Measurements from ENCODE around the gene DPM3. TPM values are rescaled to one million over a fixed set of nuclear protein-coding genes. Genes with fewer than 3 reads are reported as not detected.

Gene DPM3
- total RNA-seq, 4 donors from 2014 or later, result 43.3 to 154 (median 94.8) TPM

GRCh38 chr1:155183775-155184221 lies 43.5 kb upstream of the DPM3 start:
- DNase-seq, result no peak
- Histone ChIP-seq H3K9me3 (no peaks in the 10 kb centered on the region), H3K4me1 (peaks cover 0 to 5% of the 10 kb centered on the region in 2 donors), H3K27ac (no peak overlapping the region), H3K36me3 (no peaks in the 10 kb centered on the region), H3K27me3 (no peaks in the 10 kb centered on the region), H3K4me3 (replicated peaks in 1 of 3) (no peak overlapping the region)
- TF ChIP-seq POLR2A (IDR thresholded peaks at IDR 0.05), result no peak
- TF ChIP-seq, protein P1, sequence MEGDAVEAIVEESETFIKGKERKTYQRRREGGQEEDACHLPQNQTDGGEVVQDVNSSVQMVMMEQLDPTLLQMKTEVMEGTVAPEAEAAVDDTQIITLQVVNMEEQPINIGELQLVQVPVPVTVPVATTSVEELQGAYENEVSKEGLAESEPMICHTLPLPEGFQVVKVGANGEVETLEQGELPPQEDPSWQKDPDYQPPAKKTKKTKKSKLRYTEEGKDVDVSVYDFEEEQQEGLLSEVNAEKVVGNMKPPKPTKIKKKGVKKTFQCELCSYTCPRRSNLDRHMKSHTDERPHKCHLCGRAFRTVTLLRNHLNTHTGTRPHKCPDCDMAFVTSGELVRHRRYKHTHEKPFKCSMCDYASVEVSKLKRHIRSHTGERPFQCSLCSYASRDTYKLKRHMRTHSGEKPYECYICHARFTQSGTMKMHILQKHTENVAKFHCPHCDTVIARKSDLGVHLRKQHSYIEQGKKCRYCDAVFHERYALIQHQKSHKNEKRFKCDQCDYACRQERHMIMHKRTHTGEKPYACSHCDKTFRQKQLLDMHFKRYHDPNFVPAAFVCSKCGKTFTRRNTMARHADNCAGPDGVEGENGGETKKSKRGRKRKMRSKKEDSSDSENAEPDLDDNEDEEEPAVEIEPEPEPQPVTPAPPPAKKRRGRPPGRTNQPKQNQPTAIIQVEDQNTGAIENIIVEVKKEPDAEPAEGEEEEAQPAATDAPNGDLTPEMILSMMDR (IDR thresholded peaks at IDR 0.05), result no peak
- intact Hi-C loops (cut with DNase I), result no loop called here
- WGBS, 2 donors, result 88 to 94% methylated on average over 14 to 18 of the region's 20 CpGs

GRCh38 chr1:155182052-155182550 lies 41.8 kb upstream of the DPM3 start:
- H3K27me3 ChIP-seq, result no peaks in the 10 kb centered on the region
- H3K36me3 ChIP-seq, result no peaks in the 10 kb centered on the region
- intact Hi-C loops (cut with DNase I), result no loop called here
- no peak overlapping the region for H3K27ac ChIP-seq
- no peaks in the 10 kb centered on the region for H3K9me3 ChIP-seq
- WGBS, 2 donors, result 91 to 92% methylated on average over 7 of the region's 7 CpGs
- H3K4me3 ChIP-seq (replicated peaks in 1 of 3), result no peak overlapping the region
- H3K4me1 ChIP-seq, result peaks cover 0 to 5% of the 10 kb centered on the region in 2 donors
- DNase-seq, result no peak
- TF ChIP-seq, protein P1 (IDR thresholded peaks at IDR 0.05), result no peak

DNA sequence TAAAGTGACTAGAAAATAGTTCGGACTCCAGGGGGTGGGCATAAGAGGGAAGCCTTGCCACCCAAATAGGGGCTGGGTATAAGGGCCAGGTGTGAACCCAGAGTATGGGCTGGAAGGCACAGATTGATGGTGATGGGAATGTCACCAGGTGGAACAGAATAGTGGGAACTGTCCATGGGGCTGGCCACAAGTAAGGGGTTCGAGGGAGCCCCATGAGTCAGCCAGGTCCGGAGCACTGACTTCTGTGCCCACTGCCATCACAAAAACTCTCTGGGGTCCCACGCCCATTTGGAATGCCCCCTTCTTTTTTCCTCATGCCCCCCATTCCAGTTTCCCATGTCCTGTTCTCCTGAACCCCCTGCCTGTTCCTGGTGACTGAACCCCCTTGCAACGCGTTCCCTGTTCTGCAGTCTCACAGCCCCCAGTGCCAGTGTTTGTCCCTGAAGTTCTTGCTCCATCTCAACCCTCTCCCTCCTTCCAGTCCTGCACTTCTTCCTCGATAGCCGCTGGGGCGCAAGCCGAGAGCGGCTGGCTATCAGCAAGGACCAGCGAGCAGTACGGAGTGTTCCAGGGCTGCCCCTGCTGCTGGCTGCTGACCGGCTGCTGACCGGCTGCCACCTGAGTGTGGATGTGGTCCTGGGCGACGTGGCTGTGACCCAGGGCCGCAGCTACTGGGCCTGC lies 41.2 kb upstream of the DPM3 start:
- Histone ChIP-seq H3K27me3 (no peaks in the 10 kb centered on the region), H3K4me3 (replicated peaks in 1 of 3) (no peak overlapping the region), H3K4me1 (peaks cover 0 to 9% of the 10 kb centered on the region in 2 donors), H3K36me3 (no peaks in the 10 kb centered on the region), H3K9me3 (no peaks in the 10 kb centered on the region), H3K27ac (no peak overlapping the region)
- 85 to 89% methylated on average over 18 of the region's 18 CpGs for WGBS, 2 donors
- no peak for TF ChIP-seq POLR2A (IDR thresholded peaks at IDR 0.05)
- TF ChIP-seq, protein P1 (IDR thresholded peaks at IDR 0.05), result no peak
- no peak for DNase-seq
- intact Hi-C loops (cut with DNase I), result no loop called here

GRCh38 chr1:155179112-155180031 lies 39.0 kb upstream of the DPM3 start:
- no peak overlapping the region for H3K4me3 ChIP-seq (replicated peaks in 1 of 3)
- no peak for TF ChIP-seq POLR2A (IDR thresholded peaks at IDR 0.05)
- TF ChIP-seq, protein P1 (IDR thresholded peaks at IDR 0.05), result no peak
- WGBS, 2 donors, result 92 to 93% methylated on average over 26 to 29 of the region's 31 CpGs
- H3K27me3 ChIP-seq, result peaks cover 1% of the 10 kb centered on the region
- intact Hi-C loops (cut with DNase I), result no loop called here
- no peak overlapping the region for H3K27ac ChIP-seq
- H3K36me3 ChIP-seq, result no peaks in the 10 kb centered on the region
- peaks cover 0 to 7% of the 10 kb centered on the region in 2 donors for H3K4me1 ChIP-seq
- H3K9me3 ChIP-seq, result no peaks in the 10 kb centered on the region
- DNase-seq, result no peak
